Neuron (in vitro differentiated cells): Measurements from ENCODE around the gene PAIP1.

ENCODE experiments used
- H2AFZ ChIP-seq: one replicate; pipeline ENCODE4 v1.6.1; 2013; ENCODE audit warnings: low read depth, mild to moderate bottlenecking, inconsistent platforms, low read length, moderate library complexity
- H3K27me3 ChIP-seq: one replicate; pipeline ENCODE4 v1.6.1; 2013; ENCODE audit warnings: low read length; ENCODE audit not compliant: insufficient read depth
- H3K36me3 ChIP-seq: one replicate; pipeline ENCODE4 v1.6.1; 2013; ENCODE audit warnings: low read length; ENCODE audit not compliant: insufficient read depth
- H3K4me1 ChIP-seq: one replicate; pipeline ENCODE4 v1.6.1; 2013; ENCODE audit warnings: low read length; ENCODE audit not compliant: insufficient read depth
- H3K4me3 ChIP-seq: 2 replicates; pipeline ENCODE4 v1.5.1; 2013; ENCODE audit warnings: mild to moderate bottlenecking, low read length, moderate library complexity
- H3K9me3 ChIP-seq: one replicate; pipeline ENCODE4 v1.6.1; 2013; ENCODE audit warnings: low read length

The PAIP1 gene

DNA sequence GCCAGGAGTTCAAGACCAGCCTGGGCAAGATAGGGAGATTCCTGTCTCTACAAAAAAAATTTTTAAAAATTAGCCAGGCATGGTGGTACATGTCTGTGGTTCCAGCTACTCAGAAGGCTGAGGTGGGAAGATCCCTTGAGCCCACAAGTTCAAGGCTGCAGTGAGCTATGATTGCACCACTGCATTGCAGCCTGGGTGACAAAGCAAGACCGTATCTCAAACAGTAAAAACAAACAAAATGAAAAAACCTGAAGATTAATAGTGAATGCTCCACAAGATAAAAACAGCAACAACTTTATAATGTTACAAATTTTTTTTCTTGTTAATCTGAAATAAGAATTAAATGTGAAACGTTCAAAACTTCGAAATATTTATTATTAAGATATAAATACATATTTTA is 70.5 kb downstream of the PAIP1 start:
- no peaks in the 10 kb centered on the region for H3K9me3 ChIP-seq

DNA sequence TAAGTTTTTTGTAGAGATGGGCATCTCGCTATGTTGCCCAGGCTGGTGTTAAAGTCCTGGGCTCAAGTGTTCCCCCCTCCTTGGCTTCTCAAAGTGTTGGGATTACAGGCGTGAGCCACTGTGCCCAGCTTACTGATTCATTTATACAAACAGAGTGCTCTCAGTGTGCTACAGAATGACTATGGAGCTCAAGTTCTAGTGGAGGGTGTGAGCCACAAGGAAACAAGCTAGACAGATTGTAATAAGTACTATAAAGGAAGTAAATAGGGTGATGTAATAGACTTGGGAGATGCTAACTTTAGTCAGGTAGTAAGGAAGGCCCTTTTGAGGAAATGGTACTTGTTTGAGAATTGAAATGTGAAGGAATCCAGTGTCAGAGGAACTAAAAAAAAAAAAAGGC is 71.5 kb downstream of the PAIP1 start:
- Histone ChIP-seq H3K36me3 (peaks cover 28% of the 10 kb centered on the region), H3K27me3 (no peaks in the 10 kb centered on the region), H2AFZ (no peak overlapping the region), H3K4me3 (no peak overlapping the region), H3K9me3 (no peaks in the 10 kb centered on the region), H3K4me1 (peaks cover 14% of the 10 kb centered on the region)

More for the DNA sequence above, 70.5 kb downstream of the PAIP1 start:
- Histone ChIP-seq H3K4me1 (peaks cover 14% of the 10 kb centered on the region), H3K36me3 (peaks cover 31% of the 10 kb centered on the region), H3K27me3 (no peaks in the 10 kb centered on the region), H3K4me3 (no peak overlapping the region), H2AFZ (no peak overlapping the region)

DNA sequence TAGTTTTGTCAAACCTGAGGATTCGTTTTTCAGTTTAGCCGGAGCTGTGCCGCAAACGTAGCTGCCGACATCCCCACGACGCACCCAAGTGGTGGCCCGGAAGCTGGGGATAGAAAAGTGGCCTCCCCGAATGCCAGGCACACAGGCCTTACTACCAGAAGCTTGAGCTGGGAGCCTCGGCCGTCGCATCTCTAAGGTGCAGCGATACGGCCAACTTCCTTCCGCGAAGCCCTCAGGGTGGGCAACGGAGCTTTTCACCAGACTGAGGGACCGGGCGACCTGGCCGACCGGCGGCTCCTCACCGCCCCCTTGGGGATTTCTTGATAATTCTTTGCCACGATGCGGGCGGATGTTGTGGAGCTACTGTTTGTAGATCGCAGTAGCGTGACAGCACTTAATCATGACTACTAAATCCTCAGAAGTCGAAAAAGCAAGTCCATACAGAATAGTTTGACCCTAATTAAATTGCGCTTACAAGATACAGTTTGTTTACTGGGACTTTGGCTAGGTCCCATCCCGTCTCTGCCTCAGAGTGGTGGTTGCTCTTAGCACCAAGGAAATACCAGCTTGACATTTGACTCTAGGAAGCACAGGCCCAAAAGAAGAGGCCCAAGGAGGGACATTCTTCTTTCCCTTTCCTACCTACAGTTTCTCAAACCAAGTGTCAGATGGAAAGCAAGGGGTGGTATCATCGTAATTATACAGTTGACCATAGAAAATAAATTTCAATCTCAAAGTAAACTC is 72.6 kb downstream of the PAIP1 start:
- no peaks in the 10 kb centered on the region for H3K27me3 ChIP-seq
- H3K4me3 ChIP-seq: peak overlapping the region; percentile 68
- H2AFZ ChIP-seq: peak overlapping the region; percentile 38
- no peaks in the 10 kb centered on the region for H3K9me3 ChIP-seq
- H3K36me3 ChIP-seq: peaks cover 20% of the 10 kb centered on the region
- peaks cover 14% of the 10 kb centered on the region for H3K4me1 ChIP-seq

DNA sequence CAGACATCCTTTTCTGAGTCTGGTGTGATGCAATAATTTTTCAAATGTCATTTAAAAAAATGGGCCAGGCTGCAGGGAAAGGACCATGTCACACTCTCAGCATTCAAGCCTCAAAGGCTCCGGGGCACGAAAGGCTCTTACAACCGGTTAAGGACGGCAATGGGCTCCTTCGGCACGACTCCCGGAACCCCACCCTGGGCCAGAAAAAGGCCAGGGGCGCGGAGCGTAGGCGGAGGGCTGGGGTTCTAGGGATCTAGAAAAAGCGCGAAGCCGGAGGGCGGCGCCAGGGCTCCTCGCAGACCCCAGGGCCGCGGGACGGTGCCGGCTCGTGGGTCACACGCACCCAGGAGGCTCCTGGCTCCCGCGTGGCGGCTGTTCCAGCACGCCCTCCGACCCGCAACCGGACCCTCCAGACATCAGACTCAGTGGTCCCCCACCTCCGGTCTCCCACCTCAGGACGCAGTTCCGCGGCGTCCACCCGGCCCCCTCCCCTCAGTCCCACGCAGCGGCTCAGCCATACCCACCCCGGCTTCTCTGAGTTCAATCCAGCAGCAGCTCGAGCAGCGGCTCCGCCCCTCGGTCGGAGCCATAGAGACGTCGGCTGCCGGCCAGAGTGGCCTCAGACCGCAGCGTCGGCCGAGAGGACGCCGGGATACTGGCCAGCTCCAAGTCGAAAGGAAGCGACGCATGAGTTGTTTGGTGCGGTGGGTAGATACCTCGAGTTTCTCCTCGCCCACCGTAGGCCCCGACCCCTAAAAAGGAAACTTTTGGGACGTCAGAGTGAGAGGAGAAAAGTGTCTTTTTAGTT is 73.4 kb downstream of the PAIP1 start, which contains the start of gene TMEM267:
TMEM267 (minus strand) TSS at position 568 of the 808 bp plus-strand sequence. CDS start 29,896 bp downstream, outside the sequence.
- Histone ChIP-seq H3K4me3 (peak within 1 kb of the TSS; percentile 68), H2AFZ (peak within 1 kb of the TSS; percentile 38), H3K4me1 (peaks cover 14% of the 10 kb centered on the region), H3K36me3 (peaks cover 12% of the 10 kb centered on the region), H3K9me3 (no peaks in the 10 kb centered on the region), H3K27me3 (no peaks in the 10 kb centered on the region)

DNA sequence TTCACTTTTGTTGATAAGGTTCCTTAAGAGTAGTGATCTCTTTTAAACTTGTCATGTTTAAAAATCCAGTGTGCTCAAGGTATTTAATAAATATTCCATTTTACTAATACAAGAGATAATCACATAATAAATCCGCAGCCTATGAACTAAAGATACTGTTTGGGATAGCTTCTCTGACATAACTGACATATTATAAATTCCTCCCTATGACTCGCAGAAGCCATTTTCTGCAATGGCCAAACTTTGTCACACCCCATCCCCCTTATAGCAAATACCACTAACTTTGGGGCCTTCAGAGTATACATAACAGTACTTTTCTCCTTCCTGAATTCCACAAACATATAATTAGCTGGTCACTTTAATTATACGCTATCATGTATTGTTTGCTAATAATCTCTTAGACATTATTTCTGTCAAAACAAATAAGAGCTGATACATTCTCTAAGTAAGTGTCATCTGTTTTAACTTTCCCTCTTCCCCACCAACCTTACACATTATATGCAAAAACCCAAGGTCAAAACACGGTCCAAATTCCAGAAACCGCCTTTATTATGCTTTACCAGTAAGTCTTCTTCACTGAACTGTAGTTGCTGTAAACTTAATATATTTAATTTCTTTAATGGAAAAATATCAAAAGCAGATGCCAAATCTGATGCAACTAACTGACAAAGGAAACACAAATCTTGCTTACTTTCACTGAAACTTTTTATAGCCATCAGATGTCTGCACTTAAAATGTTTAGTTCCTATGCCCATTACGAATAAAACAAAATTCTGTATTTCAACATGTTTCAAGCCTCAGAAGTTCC is 74.2 kb downstream of the PAIP1 start:
- Histone ChIP-seq H3K4me3 (peak overlapping the region; percentile 68), H2AFZ (peak overlapping the region; percentile 38), H3K27me3 (no peaks in the 10 kb centered on the region), H3K4me1 (peaks cover 14% of the 10 kb centered on the region), H3K36me3 (peaks cover 5% of the 10 kb centered on the region), H3K9me3 (no peaks in the 10 kb centered on the region)
